ENCODE measurements around the gene TP73.

TP73 gene

DNA sequence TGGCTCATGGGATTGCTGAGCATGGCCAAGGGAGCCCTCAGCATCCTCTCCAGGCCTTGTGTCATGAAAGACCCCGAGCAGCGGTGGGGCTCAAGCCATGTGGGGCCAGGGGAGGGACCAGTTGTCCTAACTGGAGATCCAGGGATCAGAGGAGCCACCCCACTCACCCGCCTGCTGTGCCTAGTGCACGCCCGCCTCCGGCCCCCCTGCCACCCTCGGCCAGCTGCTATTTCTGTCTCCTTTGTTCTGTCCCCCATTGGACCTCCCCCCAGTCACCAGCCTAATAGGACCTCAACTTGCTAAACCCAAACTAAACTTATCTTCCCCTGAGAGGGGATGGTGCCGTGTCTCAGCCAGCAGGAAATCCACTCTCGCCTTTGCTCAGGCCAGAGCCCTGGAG lies 44.4 kb downstream of the TP73 start:
- H3K4me3 ChIP-seq (ENCODE audit: low read length), result no peak overlapping the region
- DNase-seq (ENCODE audit: low read depth), result no peak
- TF ChIP-seq CTCF (IDR thresholded peaks at IDR 0.05; ENCODE audit: insufficient read depth, low read depth, low read length, missing control alignments), result no peak

- no peak overlapping the region for H3K4me3 ChIP-seq (ENCODE audit: low read length)
- DNase-seq (ENCODE audit: low read depth), result no peak
- no peak for TF ChIP-seq CTCF (IDR thresholded peaks at IDR 0.05; ENCODE audit: insufficient read depth, low read depth, low read length, missing control alignments)
Observed at GRCh38 chr1:3697104-3697503, 44.8 kb downstream of the TP73 start.

DNA sequence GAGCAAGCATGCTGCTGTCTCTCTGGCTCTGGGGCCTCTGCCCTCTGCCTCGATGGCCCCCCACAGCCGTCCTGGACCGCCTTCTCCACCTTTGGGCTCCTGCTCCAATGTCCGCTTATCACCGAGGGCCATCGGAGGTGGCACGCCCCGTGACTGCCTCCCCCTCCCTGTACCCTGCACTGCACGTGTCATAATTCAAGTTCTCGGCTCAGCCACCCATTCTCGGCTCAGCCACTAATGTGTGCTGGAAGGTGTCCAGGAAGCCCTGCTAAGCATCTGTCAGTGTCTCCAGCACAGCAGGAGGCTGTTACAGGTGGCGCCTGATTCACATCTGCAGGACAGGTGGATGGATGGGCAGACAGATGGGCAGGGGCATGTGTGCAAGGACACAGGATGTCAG lies 45.5 kb downstream of the TP73 start:
- no peak for TF ChIP-seq CTCF (IDR thresholded peaks at IDR 0.05; ENCODE audit: insufficient read depth, low read depth, low read length, missing control alignments)
- peak; percentile 24 for DNase-seq (ENCODE audit: low read depth)
- no peak overlapping the region for H3K4me3 ChIP-seq (ENCODE audit: low read length)

GRCh38 chr1:3698660-3699408 lies 46.5 kb downstream of the TP73 start:
- H3K4me3 ChIP-seq (ENCODE audit: low read length), result no peak overlapping the region
- no peak for TF ChIP-seq CTCF (IDR thresholded peaks at IDR 0.05; ENCODE audit: insufficient read depth, low read depth, low read length, missing control alignments)
- peak; percentile 96 for DNase-seq (ENCODE audit: low read depth)

- no peak for DNase-seq (ENCODE audit: low read depth)
- no peak overlapping the region for H3K4me3 ChIP-seq (ENCODE audit: low read length)
- TF ChIP-seq CTCF (IDR thresholded peaks at IDR 0.05; ENCODE audit: insufficient read depth, low read depth, low read length, missing control alignments), result no peak
Observed at GRCh38 chr1:3699596-3699995, 47.3 kb downstream of the TP73 start.

- DNase-seq (ENCODE audit: low read depth), result no peak
- H3K4me3 ChIP-seq (ENCODE audit: low read length), result no peak overlapping the region
- TF ChIP-seq CTCF (IDR thresholded peaks at IDR 0.05; ENCODE audit: insufficient read depth, low read depth, low read length, missing control alignments), result no peak
Observed at GRCh38 chr1:3700631-3701030, 48.3 kb downstream of the TP73 start.

DNA sequence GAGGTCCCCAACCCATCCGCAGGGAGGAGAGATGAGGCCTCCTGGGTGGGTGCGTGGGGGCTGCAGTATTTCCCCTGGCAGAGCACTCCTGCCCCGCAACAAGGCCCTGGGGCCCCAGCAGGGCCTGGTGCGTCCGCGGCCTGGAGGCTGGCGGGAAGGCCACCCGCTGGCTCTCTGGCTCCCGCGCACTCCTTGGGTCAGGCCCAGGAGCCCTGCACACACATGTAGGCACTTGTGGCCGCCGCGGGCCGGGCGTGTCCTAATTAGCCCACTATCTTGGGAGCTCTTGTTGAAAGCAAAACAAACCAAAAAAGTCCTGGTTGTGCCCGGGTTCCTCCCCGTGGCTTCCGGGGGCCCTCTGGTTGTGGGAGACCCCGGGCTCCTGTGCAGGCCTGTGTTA lies 50.2 kb downstream of the TP73 start:
- H3K4me3 ChIP-seq (ENCODE audit: low read length), result no peak overlapping the region
- TF ChIP-seq CTCF (IDR thresholded peaks at IDR 0.05; ENCODE audit: insufficient read depth, low read depth, low read length, missing control alignments), result no peak
- peak; percentile 51 for DNase-seq (ENCODE audit: low read depth)
